Endothelial cell of umbilical vein (primary cell): Measurements from ENCODE around the gene HINT2. TPM values are rescaled to one million over a fixed set of nuclear protein-coding genes. Genes with fewer than 3 reads are reported as not detected.

ENCODE experiments used
- BruUV-seq: library from RNA; stranded (reverse); fragments of 400-500 nt; replicated peaks from 2 replicates; lab custom pipeline; 2021; lab: Mats Ljungman, UMichigan
- CTCF ChIA-PET: fragments of 300-600, 350-600 bp; sonication (Branson Sonifier 250); formaldehyde crosslinking; loops from one replicate; lab custom pipeline; 2021; ENCODE audit warnings: antibody characterized with exemption, inconsistent platforms; lab: Charles Lee
- POLR2A ChIA-PET: fragments of 300-600, 350-600 bp; sonication (Branson Sonifier 250); formaldehyde crosslinking; loops from one replicate; lab custom pipeline; 2021; ENCODE audit warnings: antibody characterized with exemption, inconsistent platforms; lab: Charles Lee
- DNase-seq: peaks from one replicate; pipeline ENCODE4 v3.0.0-alpha.2; 2011; ENCODE audit warnings: low read depth, low spot score
- FAIRE-seq: peaks from 2 replicates; lab custom pipeline; 2011; peaks lifted over from hg19 to GRCh38; lab: Jason Lieb, UNC
- H2AFZ ChIP-seq: 2 replicates; pipeline ENCODE4 v1.6.0; 2012; ENCODE audit warnings: low read depth, low read length, control low read depth, inconsistent platforms
- H3K27ac ChIP-seq: 2 replicates; pipeline ENCODE4 v1.5.1; 2011; ENCODE audit warnings: low read depth, mild to moderate bottlenecking, control low read depth, low read length, moderate library complexity; ENCODE audit not compliant: insufficient read depth
- H3K27me3 ChIP-seq, 2 experiments: 2 replicates each; pipeline versions ENCODE4 v1.6.0 to v1.6.1; 2011; ENCODE audit warnings: low read length in 2 of 2, mixed read lengths in 1 of 2; ENCODE audit not compliant: control insufficient read depth in 2 of 2, insufficient read depth in 2 of 2
- H3K36me3 ChIP-seq, 2 experiments: 2 replicates in 1 of 2; 3 replicates in 1 of 2; pipeline ENCODE4 v1.5.1; 2011; ENCODE audit warnings: low read length in 2 of 2, mild to moderate bottlenecking in 1 of 2, moderate library complexity in 1 of 2; ENCODE audit not compliant: control insufficient read depth in 2 of 2, insufficient read depth in 2 of 2; ENCODE audit errors: extremely low read depth in 1 of 2
- H3K4me1 ChIP-seq: 3 replicates; pipeline ENCODE4 v1.5.1; 2011; ENCODE audit warnings: mild to moderate bottlenecking, low read length; ENCODE audit not compliant: control insufficient read depth, insufficient read depth; ENCODE audit errors: extremely low read depth
- H3K4me2 ChIP-seq: 2 replicates; pipeline ENCODE4 v1.6.1; 2011; ENCODE audit warnings: low read length, control low read depth, mixed read lengths; ENCODE audit not compliant: insufficient read depth
- H3K4me3 ChIP-seq, 3 experiments: fragments of 200-600 bp in 1 of 3; sonication (generic), shearing (Covaris generic) in 1 of 3; replicated peaks in 1 of 3; 2 replicates each; pipeline ENCODE4 v1.5.1; 2011 to 2016; ENCODE audit warnings: control low read depth in 3 of 3, low read length in 3 of 3, mild to moderate bottlenecking in 2 of 3, inconsistent platforms in 1 of 3, low read depth in 1 of 3, moderate library complexity in 1 of 3; ENCODE audit not compliant: insufficient read depth in 1 of 3
- H3K79me2 ChIP-seq: 2 replicates; pipeline ENCODE4 v1.6.0; 2012; ENCODE audit warnings: low read length, inconsistent platforms; ENCODE audit not compliant: control insufficient read depth, insufficient read depth
- H3K9ac ChIP-seq: replicated peaks from 2 replicates; pipeline ENCODE3; 2011; ENCODE audit warnings: low read length, control low read depth; ENCODE audit not compliant: insufficient read depth; ENCODE audit errors: extremely low read depth
- H3K9me1 ChIP-seq: replicated peaks from 3 replicates; pipeline ENCODE4 v1.6.0; 2011; ENCODE audit warnings: mild to moderate bottlenecking, low read length; ENCODE audit not compliant: control insufficient read depth, insufficient read depth; ENCODE audit errors: extremely low read depth
- H3K9me3 ChIP-seq: replicated peaks from 2 replicates; pipeline ENCODE4 v1.5.1; 2012; ENCODE audit warnings: low read length, inconsistent platforms; ENCODE audit not compliant: control insufficient read depth, insufficient read depth
- H4K20me1 ChIP-seq: replicated peaks from 2 replicates; pipeline ENCODE3; 2011; ENCODE audit warnings: mild to moderate bottlenecking, low read length; ENCODE audit not compliant: control insufficient read depth, insufficient read depth; ENCODE audit errors: extremely low read depth
- CTCF ChIP-seq, 2 donors: IDR thresholded peaks; 1 replicate in 1 of 2; 2 replicates in 1 of 2; pipeline ENCODE4 v1.5.1; 2011; ENCODE audit warnings: low read length in 2 of 2, mild to moderate bottlenecking in 2 of 2, moderate library complexity in 2 of 2, control low read depth in 1 of 2, inconsistent platforms in 1 of 2, low read depth in 1 of 2; ENCODE audit not compliant: insufficient read depth in 1 of 2; ENCODE audit errors: extremely low read depth in 1 of 2
- EZH2 ChIP-seq: IDR thresholded peaks from 2 replicates; pipeline ENCODE4 v1.6.1; 2012; ENCODE audit warnings: borderline replicate concordance, low read depth, mild to moderate bottlenecking, moderate library complexity, low read length, inconsistent platforms; ENCODE audit not compliant: severe bottlenecking
- FOS ChIP-seq: IDR thresholded peaks from 2 replicates; pipeline ENCODE4 v1.6.1; 2011; ENCODE audit warnings: mild to moderate bottlenecking, low read length, moderate library complexity, borderline replicate concordance; ENCODE audit not compliant: insufficient read depth
- GATA2 ChIP-seq: IDR thresholded peaks from 2 replicates; pipeline ENCODE4 v1.7.0; 2011; ENCODE audit warnings: low read depth, mild to moderate bottlenecking, moderate library complexity, mixed read lengths, low read length; ENCODE audit not compliant: insufficient read length, insufficient read depth
- JUN ChIP-seq: IDR thresholded peaks from 2 replicates; pipeline ENCODE4 v1.6.1; 2011; ENCODE audit warnings: borderline replicate concordance, low read depth; ENCODE audit not compliant: insufficient read length, insufficient read depth
- MAX ChIP-seq: IDR thresholded peaks from 2 replicates; pipeline ENCODE4 v1.6.1; 2011; ENCODE audit not compliant: insufficient read depth, insufficient read length
- MYC ChIP-seq: IDR thresholded peaks from one replicate; pipeline ENCODE4 v1.6.1; 2011; ENCODE audit warnings: mild to moderate bottlenecking, low read depth, low read length
- POLR2A ChIP-seq: IDR thresholded peaks from 2 replicates; pipeline ENCODE4 v1.6.1; 2012; ENCODE audit warnings: low read depth, mild to moderate bottlenecking, control low read depth, low read length
- POLR2AphosphoS5 ChIP-seq: IDR thresholded peaks from 2 replicates; pipeline ENCODE4 v1.6.1; 2012; ENCODE audit warnings: low read depth, mild to moderate bottlenecking, control low read depth, low read length, moderate library complexity; ENCODE audit not compliant: insufficient read depth
- dilution Hi-C: fragments of 300-500 bp; cut with MboI; formaldehyde crosslinking; loops from one replicate; pipeline ENCODE4 v1.15.0; 2019; ENCODE audit warnings: low sequenced_read_pairs; ENCODE audit not compliant: extremely low pct_ligation_motif_present
- intact Hi-C: fragments of 100-400 bp; cut with micrococcal nuclease; formaldehyde crosslinking; loops from one replicate; pipeline ENCODE4 v1.10.0; 2022
- polyA plus RNA-seq, 4 experiments: library from polyadenylated mRNA; depleted of rRNA in 3 of 4; stranded (reverse) in 3 of 4; unstranded in 1 of 4; fragments of >200 nt; gene quantifications; 2 replicates each; pipeline versions ENCODE4 v1.2.1 to v1.2.3, GENCODE V29; 2011 to 2012; ENCODE audit warnings: missing spikeins in 1 of 4
- total RNA-seq: library from RNA; stranded (reverse); gene quantifications from 2 replicates; pipeline ENCODE4 v1.2.3, GENCODE V29; 2021

HINT2 gene
- total and polyA plus RNA-seq, 2 donors (not counting 3 experiments of a cell fraction or from before 2014, with no cell fraction given), result 27.2 to 42.1 TPM

GRCh38 chr9:35852267-35852815 lies 37.5 kb upstream of the HINT2 start:
- POLR2A ChIA-PET, result no interaction called here

GRCh38 chr9:35847792-35848572 lies 33.1 kb upstream of the HINT2 start:
- Histone ChIP-seq H3K79me2 (no peaks in the 10 kb centered on the region), H3K9me3 (no peaks in the 10 kb centered on the region), H3K4me1 (peaks cover 16% of the 10 kb centered on the region), H3K4me3 (no peak overlapping the region), H3K9ac (no peak overlapping the region), H3K36me3 (no peaks in the 10 kb centered on the region), H3K4me2 (no peak overlapping the region), H4K20me1 (no peaks in the 10 kb centered on the region), H3K27ac (no peak overlapping the region), H3K27me3 (peaks cover 8 to 12% of the 10 kb centered on the region in 2 experiments), H3K9me1 (no peaks in the 10 kb centered on the region), H2AFZ (no peak overlapping the region)
- BruUV-seq, result no TSS peak
- ChIA-PET CTCF (interaction anchor here (0.6 to 1.9 kb wide), 9 partner anchors 8 to 115 kb away, joined by 3 to 7 read pairs (median 6); partner anchors contain the start of genes CREB3 and TLN1), POLR2A (no interaction called here)
- no peak for DNase-seq
- dilution Hi-C loops (no loop called here), intact Hi-C loops (loop anchor here (2.0 kb wide), 1 partner anchor 17 kb away; no protein-coding TSS in a partner anchor)
- no peak for FAIRE-seq
- TF ChIP-seq FOS (no peak), POLR2AphosphoS5 (no peak), POLR2A (no peak), EZH2 (no peak), MYC (no peak), GATA2 (no peak), CTCF (IDR thresholded peaks at IDR 0.05; ENCODE audit: extremely low read depth in 1 of 2, insufficient read depth in 1 of 2, low read depth in 1 of 2, low read length in 2 of 2) (no peak), MAX (no peak), JUN (no peak)

More at GRCh38 chr9:35852267-35852815, 37.5 kb upstream of the HINT2 start:
- no peaks in the 10 kb centered on the region for H3K36me3 ChIP-seq
- H3K9me1 ChIP-seq, result no peaks in the 10 kb centered on the region
- no peaks in the 10 kb centered on the region for H3K9me3 ChIP-seq
- BruUV-seq, result no TSS peak
- H3K4me2 ChIP-seq, result no peak overlapping the region
- H4K20me1 ChIP-seq, result no peaks in the 10 kb centered on the region
- dilution Hi-C loops, result no loop called here
- no peaks in the 10 kb centered on the region for H3K79me2 ChIP-seq
- CTCF ChIA-PET, result interaction anchor here (1.3 kb wide), 1 partner anchor 30 kb away, joined by 5 read pairs; no protein-coding TSS in a partner anchor
- TF ChIP-seq MYC (no peak), GATA2 (no peak), POLR2A (no peak)
- H3K27me3 ChIP-seq, result peaks cover 22 to 32% of the 10 kb centered on the region in 2 experiments
- no peak for DNase-seq
- no peak overlapping the region for H3K9ac ChIP-seq
- intact Hi-C loops, result no loop called here
- no peaks in the 10 kb centered on the region for H3K4me1 ChIP-seq
- FAIRE-seq, result no peak
- H3K4me3 ChIP-seq, result no peak overlapping the region
- no peak overlapping the region for H3K27ac ChIP-seq
- no peak overlapping the region for H2AFZ ChIP-seq
